Mesothelial cell of epicardium (in vitro differentiated cells): ENCODE measurements around the gene CDH26. TPM values are rescaled to one million over a fixed set of nuclear protein-coding genes. Genes with fewer than 3 reads are reported as not detected.

Experiments
- DNase-seq, 2 experiments: peaks; one replicate each; pipeline ENCODE4 v3.0.0; 2021; ENCODE audit warnings: low spot score in 2 of 2; ENCODE audit not compliant: unreplicated experiment in 2 of 2
- H3K27ac Mint-ChIP-seq: 2 replicates; pipeline ENCODE4 v1.8.0; 2021; ENCODE audit warnings: mixed read lengths
- H3K27me3 Mint-ChIP-seq: 2 replicates; pipeline ENCODE4 v1.8.0; 2021; ENCODE audit warnings: low read depth, mixed read lengths
- H3K36me3 Mint-ChIP-seq: 2 replicates; pipeline ENCODE4 v1.8.0; 2021; ENCODE audit warnings: mixed read lengths
- H3K4me1 Mint-ChIP-seq: 2 replicates; pipeline ENCODE4 v1.8.0; 2021; ENCODE audit warnings: mixed read lengths
- H3K4me3 Mint-ChIP-seq: 2 replicates; pipeline ENCODE4 v1.8.0; 2021; ENCODE audit warnings: mild to moderate bottlenecking, moderate library complexity, mixed read lengths
- H3K9me3 Mint-ChIP-seq: 2 replicates; pipeline ENCODE4 v1.8.0; 2021; ENCODE audit warnings: mixed read lengths
- CTCF ChIP-seq: fragments of 200-600 bp; sonication (generic); IDR thresholded peaks from one replicate; pipeline ENCODE4 v1.5.0; 2021; ENCODE audit warnings: antibody characterized with exemption; ENCODE audit not compliant: unreplicated experiment
- total RNA-seq: library from RNA; stranded (reverse); gene quantifications from 3 replicates; pipeline ENCODE4 v1.2.1, GENCODE V29; 2021

Gene CDH26
- total RNA-seq, 1 donor from 2014 or later = 0.49 TPM

- H3K27ac Mint-ChIP-seq = no peak overlapping the region
- no peaks in the 10 kb centered on the region for H3K4me1 Mint-ChIP-seq
- no peaks in the 10 kb centered on the region for H3K36me3 Mint-ChIP-seq
- DNase-seq = no peak
- H3K9me3 Mint-ChIP-seq = no peaks in the 10 kb centered on the region
- no peak overlapping the region for H3K4me3 Mint-ChIP-seq
- no peak for TF ChIP-seq CTCF
- peaks cover 16% of the 10 kb centered on the region for H3K27me3 Mint-ChIP-seq
These were observed 42.2 kb downstream of the CDH26 start for GRCh38 chr20:60000271-60001042.

- no peak for TF ChIP-seq CTCF
- H3K27ac Mint-ChIP-seq = no peak overlapping the region
- no peaks in the 10 kb centered on the region for H3K4me1 Mint-ChIP-seq
- H3K27me3 Mint-ChIP-seq = peaks cover 14% of the 10 kb centered on the region
- H3K4me3 Mint-ChIP-seq = no peak overlapping the region
- no peak for DNase-seq
- no peaks in the 10 kb centered on the region for H3K36me3 Mint-ChIP-seq
- H3K9me3 Mint-ChIP-seq = no peaks in the 10 kb centered on the region
These were observed 42.9 kb downstream of the CDH26 start for GRCh38 chr20:60001108-60001507.

GRCh38 chr20:60003776-60004175 is 45.6 kb downstream of the CDH26 start:
- H3K27me3 Mint-ChIP-seq = peaks cover 12% of the 10 kb centered on the region
- no peak overlapping the region for H3K4me3 Mint-ChIP-seq
- no peaks in the 10 kb centered on the region for H3K36me3 Mint-ChIP-seq
- DNase-seq = no peak
- no peak overlapping the region for H3K27ac Mint-ChIP-seq
- H3K4me1 Mint-ChIP-seq = no peaks in the 10 kb centered on the region
- no peak for TF ChIP-seq CTCF
- no peaks in the 10 kb centered on the region for H3K9me3 Mint-ChIP-seq

- Mint-ChIP-seq H3K9me3 (no peaks in the 10 kb centered on the region), H3K4me3 (no peak overlapping the region)
These were observed 48.0 kb downstream of the CDH26 start for GRCh38 chr20:60006261-60006660.

GRCh38 chr20:60007464-60007863 is 49.2 kb downstream of the CDH26 start:
- Mint-ChIP-seq H3K9me3 (no peaks in the 10 kb centered on the region), H3K36me3 (no peaks in the 10 kb centered on the region), H3K27me3 (peaks cover 26% of the 10 kb centered on the region), H3K27ac (no peak overlapping the region), H3K4me3 (no peak overlapping the region), H3K4me1 (no peaks in the 10 kb centered on the region)
- no peak for TF ChIP-seq CTCF
- DNase-seq = no peak

More at GRCh38 chr20:60006261-60006660, 48.0 kb downstream of the CDH26 start:
- DNase-seq = no peak
- Mint-ChIP-seq H3K4me1 (no peaks in the 10 kb centered on the region), H3K27ac (no peak overlapping the region), H3K27me3 (peaks cover 17% of the 10 kb centered on the region), H3K36me3 (no peaks in the 10 kb centered on the region)
- TF ChIP-seq CTCF = no peak
